Upper lobe of right lung (tissue), 1 donor: ENCODE data around the gene CTRB2. TPM values are rescaled to one million over a fixed set of nuclear protein-coding genes. Genes with fewer than 3 reads are reported as not detected.

Source experiments
- ATAC-seq: fragments of 200-7000 bp; cut with Tn5 transposase; one replicate; pipeline ENCODE4 v1.9.1; 2020; ENCODE audit warnings: mild to moderate bottlenecking, moderate library complexity
- DNase-seq: peaks from one replicate; pipeline ENCODE4 v3.0.0-alpha.2; 2020
- H3K27ac ChIP-seq: fragments of 200-600 bp; one replicate; pipeline ENCODE4 v1.8.0; 2022
- H3K27me3 ChIP-seq: fragments of 200-600 bp; one replicate; pipeline ENCODE4 v1.8.0; 2022; ENCODE audit warnings: mild to moderate bottlenecking
- H3K36me3 ChIP-seq: fragments of 200-600 bp; one replicate; pipeline ENCODE4 v1.8.0; 2022
- H3K4me1 ChIP-seq: fragments of 200-600 bp; one replicate; pipeline ENCODE4 v1.8.0; 2022
- H3K4me3 ChIP-seq: fragments of 200-600 bp; one replicate; pipeline ENCODE4 v1.8.0; 2022; ENCODE audit warnings: mild to moderate bottlenecking
- H3K9me3 ChIP-seq: fragments of 200-600 bp; one replicate; pipeline ENCODE4 v1.8.0; 2022
- intact Hi-C: fragments of 100-400 bp; cut with DNase I; formaldehyde crosslinking; loops from one replicate; pipeline ENCODE4 v1.11.0; 2022
- total RNA-seq: library from RNA; stranded (reverse); fragmentation: NEBNext Ultra II Directional; extraction: Animal tissue kit (Norgen Biotek cat#: 25700); gene quantifications from one replicate; pipeline ENCODE4 v1.2.1, GENCODE V29; 2021
- TF ChIP-seq, protein P1 (sequence below): fragments of 200-600 bp; IDR thresholded peaks from one replicate; pipeline ENCODE4 v1.8.0; 2022; ENCODE audit warnings: antibody characterized with exemption
- donor health status: DM: no; HTN: yes; CAD: no; lungs with severe emphysema.

The CTRB2 gene
- total RNA-seq, 1 donor from 2014 or later = 0.78 TPM

DNA sequence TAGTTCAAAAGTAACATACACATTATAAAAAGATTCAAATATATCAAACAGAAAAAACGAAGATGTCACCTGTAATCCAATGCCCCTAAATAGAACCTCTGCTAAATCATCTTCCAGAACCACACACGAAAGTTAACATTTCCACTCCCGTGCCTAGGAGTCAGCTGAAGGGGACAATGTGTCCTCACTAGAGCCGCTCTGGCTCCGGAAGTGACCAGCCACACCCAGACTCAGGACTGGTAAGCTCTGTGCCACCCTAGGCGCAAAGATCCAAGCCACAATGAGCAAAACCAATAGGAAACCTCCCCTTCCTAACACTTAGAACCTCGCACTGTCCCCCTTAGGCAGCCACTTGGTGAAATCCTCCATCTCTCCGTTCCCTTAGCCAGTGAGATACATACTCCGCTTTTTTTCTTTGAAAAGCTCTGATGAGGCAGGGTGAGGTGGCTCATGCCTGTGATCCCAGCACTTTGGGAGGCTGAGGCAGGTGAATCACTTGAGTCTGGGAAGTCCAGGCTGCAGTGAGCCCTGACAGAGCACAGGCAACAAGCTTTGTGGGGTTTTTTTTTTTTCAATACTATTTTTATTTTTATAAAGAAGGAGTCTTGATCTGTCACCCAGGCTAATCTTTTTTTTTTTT is 23.6 kb upstream of the CTRB2 start:
- intact Hi-C loops = no loop called here
- H3K9me3 ChIP-seq = no peaks in the 10 kb centered on the region
- no peaks in the 10 kb centered on the region for H3K27me3 ChIP-seq
- peaks cover 3% of the 10 kb centered on the region for H3K4me1 ChIP-seq
- TF ChIP-seq, protein P1, sequence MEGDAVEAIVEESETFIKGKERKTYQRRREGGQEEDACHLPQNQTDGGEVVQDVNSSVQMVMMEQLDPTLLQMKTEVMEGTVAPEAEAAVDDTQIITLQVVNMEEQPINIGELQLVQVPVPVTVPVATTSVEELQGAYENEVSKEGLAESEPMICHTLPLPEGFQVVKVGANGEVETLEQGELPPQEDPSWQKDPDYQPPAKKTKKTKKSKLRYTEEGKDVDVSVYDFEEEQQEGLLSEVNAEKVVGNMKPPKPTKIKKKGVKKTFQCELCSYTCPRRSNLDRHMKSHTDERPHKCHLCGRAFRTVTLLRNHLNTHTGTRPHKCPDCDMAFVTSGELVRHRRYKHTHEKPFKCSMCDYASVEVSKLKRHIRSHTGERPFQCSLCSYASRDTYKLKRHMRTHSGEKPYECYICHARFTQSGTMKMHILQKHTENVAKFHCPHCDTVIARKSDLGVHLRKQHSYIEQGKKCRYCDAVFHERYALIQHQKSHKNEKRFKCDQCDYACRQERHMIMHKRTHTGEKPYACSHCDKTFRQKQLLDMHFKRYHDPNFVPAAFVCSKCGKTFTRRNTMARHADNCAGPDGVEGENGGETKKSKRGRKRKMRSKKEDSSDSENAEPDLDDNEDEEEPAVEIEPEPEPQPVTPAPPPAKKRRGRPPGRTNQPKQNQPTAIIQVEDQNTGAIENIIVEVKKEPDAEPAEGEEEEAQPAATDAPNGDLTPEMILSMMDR = no peak
- H3K27ac ChIP-seq = no peak overlapping the region
- no peak for DNase-seq
- H3K36me3 ChIP-seq = peaks cover 48% of the 10 kb centered on the region
- no peak overlapping the region for H3K4me3 ChIP-seq
- ATAC-seq = no peak

DNA sequence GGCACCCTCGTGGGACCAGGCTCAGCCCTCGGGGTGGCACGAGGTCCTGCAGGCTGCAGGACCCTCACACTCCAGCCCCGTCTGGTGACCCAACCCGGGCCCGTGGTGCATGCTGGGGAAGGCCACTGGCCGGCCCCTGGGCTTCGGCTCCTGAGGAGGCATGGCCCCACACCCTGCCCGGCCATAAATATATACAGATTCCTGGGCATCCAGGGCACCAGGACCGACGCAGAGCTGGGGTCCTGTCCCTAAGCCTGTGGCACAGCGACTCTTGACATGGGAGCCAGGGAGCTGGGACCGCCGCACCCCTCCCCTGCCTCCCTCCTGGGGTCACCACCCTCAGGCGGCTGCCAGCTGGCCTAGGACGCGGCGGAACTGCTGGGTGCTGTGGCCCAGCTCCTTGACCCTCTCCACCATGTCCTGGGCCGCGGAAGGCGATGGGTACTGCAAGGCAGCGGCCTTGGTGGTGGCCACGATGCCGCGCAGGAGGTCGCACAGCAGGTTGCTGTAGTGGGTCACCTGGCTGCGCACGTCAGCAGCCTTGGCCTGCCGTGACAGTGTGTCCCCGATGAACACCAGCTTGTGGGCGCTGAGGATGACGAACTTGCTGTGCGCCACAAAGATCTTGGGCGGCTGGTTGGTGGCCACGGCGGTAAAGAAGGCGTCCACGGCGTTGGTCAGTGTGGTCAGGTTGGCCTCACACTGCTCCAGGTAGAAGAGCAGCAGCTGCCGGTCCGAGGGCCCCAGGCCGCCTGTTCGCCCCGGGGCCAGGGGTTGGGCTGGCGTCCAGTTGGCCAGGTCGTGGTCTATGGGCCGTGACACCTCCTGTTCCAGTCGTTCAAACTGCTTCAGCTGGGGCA is 22.4 kb upstream of the CTRB2 start:
- Histone ChIP-seq H3K4me3 (no peak overlapping the region), H3K27me3 (no peaks in the 10 kb centered on the region), H3K27ac (no peak overlapping the region), H3K4me1 (peaks cover 3% of the 10 kb centered on the region), H3K9me3 (no peaks in the 10 kb centered on the region), H3K36me3 (peaks cover 41% of the 10 kb centered on the region)
- DNase-seq (peak; percentile 67), ATAC-seq (no peak)
- TF ChIP-seq, protein P1 = no peak
- intact Hi-C loops = loop anchor here (5.0 kb wide), 1 partner anchor 158 kb away; no protein-coding TSS in a partner anchor

DNA sequence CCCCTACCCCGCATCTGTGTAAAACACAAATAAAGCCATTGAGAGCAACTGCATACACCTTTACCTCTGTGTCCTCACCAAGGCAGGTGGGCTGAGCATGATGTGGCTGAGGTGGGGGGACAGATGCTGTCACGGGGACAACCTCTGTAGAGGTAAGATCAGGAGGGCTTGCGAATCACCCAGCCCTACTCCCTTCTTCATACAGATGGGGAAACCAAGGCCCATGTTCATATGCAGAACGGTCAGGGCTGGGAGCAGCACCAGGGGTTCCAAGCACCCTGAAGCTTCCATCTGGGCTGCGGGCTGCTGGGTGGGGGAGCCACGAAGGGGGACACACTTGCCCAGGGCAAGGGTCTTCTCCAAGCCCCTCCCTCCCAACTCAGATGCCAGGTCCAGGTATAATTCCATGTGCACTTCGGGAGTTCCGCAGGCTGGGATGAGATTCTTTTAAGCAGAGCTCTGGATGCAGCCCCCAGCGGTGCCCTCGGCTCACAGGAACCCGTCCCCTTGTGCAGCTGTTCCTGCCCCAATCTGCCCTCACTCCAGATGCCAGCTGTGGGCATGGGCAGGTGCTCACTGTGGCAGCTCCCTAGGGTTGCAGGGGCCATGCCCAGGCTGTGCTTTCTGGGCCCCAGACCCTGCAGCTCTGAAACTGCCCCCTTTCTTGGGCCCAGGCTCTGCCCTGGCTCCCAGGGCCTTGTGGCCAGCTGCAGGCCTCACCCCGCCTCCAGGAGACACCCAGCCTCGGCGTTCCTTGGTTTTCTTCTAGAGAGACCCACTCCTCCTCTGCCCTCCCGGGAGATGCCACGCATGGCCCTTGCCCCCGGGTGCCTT is 21.4 kb upstream of the CTRB2 start:
- Histone ChIP-seq H3K27ac (no peak overlapping the region), H3K4me3 (no peak overlapping the region), H3K36me3 (peaks cover 37% of the 10 kb centered on the region), H3K4me1 (no peaks in the 10 kb centered on the region), H3K27me3 (no peaks in the 10 kb centered on the region), H3K9me3 (no peaks in the 10 kb centered on the region)
- ATAC-seq (no peak), DNase-seq (peak; percentile 60)
- intact Hi-C loops = loop anchor here (5.0 kb wide), 1 partner anchor 159 kb away; no protein-coding TSS in a partner anchor
- TF ChIP-seq, protein P1 = no peak

DNA sequence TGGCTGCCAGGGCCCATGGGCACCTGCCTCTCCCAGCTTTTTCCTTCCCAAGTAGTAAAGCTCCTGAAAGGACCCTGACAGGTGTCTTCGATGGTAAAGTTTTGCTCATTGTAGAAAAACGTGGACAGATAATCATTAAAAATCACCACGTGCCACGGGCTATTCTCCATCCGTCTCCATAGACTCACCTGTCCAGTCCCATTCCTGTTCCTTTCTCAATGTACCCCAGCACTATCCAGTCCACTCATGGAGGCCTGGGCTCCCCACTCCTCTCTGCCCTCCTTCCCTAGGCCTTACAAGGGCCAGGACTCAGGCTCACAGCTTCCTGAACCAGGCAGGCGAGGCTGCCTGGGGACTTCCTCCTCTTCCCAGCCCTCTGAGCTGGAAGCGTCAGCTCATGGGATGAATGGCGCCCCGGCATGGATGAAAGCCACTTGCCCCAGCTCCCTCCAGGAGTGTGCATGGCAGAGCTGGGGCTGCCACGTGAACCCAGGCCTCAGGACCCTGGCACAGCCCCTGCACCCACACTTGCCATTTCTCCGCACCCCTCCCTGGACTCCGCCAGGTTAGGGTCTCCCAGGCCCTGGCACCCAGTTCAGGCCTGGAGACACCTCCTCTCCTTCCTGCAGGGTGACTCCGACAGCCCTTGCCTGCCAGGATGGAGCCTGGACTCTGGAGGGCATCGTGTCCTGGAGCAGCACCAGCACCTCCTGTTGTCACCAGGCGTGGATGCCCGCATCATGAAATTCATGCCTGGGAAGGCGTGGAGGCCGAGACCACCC is 20.6 kb upstream of the CTRB2 start:
- H3K4me3 ChIP-seq = no peak overlapping the region
- TF ChIP-seq, protein P1 = no peak
- no peaks in the 10 kb centered on the region for H3K9me3 ChIP-seq
- ATAC-seq (no peak), DNase-seq (peak; percentile 59)
- H3K27me3 ChIP-seq = no peaks in the 10 kb centered on the region
- intact Hi-C loops = loop anchor here (5.0 kb wide), 1 partner anchor 160 kb away; no protein-coding TSS in a partner anchor
- H3K4me1 ChIP-seq = no peaks in the 10 kb centered on the region
- no peak overlapping the region for H3K27ac ChIP-seq
- peaks cover 29% of the 10 kb centered on the region for H3K36me3 ChIP-seq
